Mucosa of stomach (tissue), 1 donor: ENCODE data around the gene SERTAD3.

Experiments used
- H3K27me3 ChIP-seq: one replicate; pipeline ENCODE4 v1.7.0; 2013; ENCODE audit warnings: mild to moderate bottlenecking, low read length; ENCODE audit not compliant: control insufficient read depth, insufficient read depth
- H3K36me3 ChIP-seq: one replicate; pipeline ENCODE4 v1.7.0; 2013; ENCODE audit warnings: low read length; ENCODE audit not compliant: control insufficient read depth, insufficient read depth
- H3K4me1 ChIP-seq: one replicate; pipeline ENCODE4 v1.7.0; 2013; ENCODE audit warnings: mild to moderate bottlenecking, low read length; ENCODE audit not compliant: control insufficient read depth, insufficient read depth
- H3K4me3 ChIP-seq: one replicate; pipeline ENCODE4 v1.7.0; 2013; ENCODE audit warnings: low read length
- H3K9ac ChIP-seq: one replicate; pipeline ENCODE4 v1.7.0; 2013; ENCODE audit warnings: mild to moderate bottlenecking, low read length, moderate library complexity
- H3K9me3 ChIP-seq: one replicate; pipeline ENCODE4 v1.7.0; 2013; ENCODE audit warnings: mild to moderate bottlenecking, low read length, moderate library complexity; ENCODE audit not compliant: control insufficient read depth
- donor health status: Pancreatic carcinoma.

SERTAD3 gene

DNA sequence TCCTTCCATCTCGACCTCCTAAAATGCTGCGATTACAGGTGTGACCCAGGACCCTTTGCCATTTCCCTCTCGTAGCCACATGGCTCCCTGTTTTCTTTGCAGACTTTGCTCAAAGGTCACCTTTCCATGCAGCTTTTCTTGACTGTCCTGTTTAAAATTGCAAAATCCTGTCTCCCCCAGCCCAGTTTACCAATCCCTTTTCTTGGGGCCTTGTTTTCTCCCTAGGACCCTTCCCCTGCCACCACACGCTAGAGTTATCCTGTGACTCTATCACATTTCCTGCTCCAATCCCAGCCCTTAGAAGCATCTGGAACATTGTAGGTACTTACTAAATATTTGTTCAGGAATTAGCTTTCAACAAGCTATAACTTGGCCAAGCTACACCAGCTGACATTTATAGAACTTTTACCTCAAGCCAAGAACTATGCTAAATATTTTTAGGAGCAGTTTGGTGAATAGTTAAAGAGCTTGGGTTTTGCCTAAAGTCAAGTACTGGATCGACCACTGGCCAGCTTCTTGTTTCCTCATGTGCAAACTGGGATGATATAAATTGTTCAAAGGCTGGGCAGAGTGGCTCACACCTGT lies 9.1 kb upstream of the SERTAD3 start:
- H3K9ac ChIP-seq: no peak overlapping the region
- H3K9me3 ChIP-seq: no peaks in the 10 kb centered on the region
- H3K36me3 ChIP-seq: no peaks in the 10 kb centered on the region
- no peaks in the 10 kb centered on the region for H3K27me3 ChIP-seq
- H3K4me1 ChIP-seq: no peaks in the 10 kb centered on the region
- no peak overlapping the region for H3K4me3 ChIP-seq

DNA sequence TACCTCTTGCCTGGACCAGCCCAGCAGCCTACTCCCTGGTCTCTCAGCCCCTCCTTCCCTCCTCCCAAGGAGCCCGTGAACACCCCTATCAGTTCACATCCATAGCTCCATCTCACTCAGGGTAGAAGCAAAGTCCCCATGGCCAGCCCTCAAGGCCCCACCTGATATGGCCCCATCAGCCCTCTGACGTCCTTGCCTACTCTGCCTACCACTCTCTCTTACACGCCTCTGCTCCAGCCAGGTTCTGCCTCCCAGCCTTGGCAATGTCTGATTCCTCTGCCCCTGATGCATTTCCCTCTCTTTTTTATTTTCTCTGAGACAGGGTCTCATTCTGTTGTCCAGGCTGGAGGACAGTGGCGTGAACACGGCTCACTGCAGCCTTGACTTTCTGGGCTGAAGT lies 7.9 kb upstream of the SERTAD3 start:
- H3K9me3 ChIP-seq: no peaks in the 10 kb centered on the region
- H3K27me3 ChIP-seq: no peaks in the 10 kb centered on the region
- no peak overlapping the region for H3K9ac ChIP-seq
- no peaks in the 10 kb centered on the region for H3K4me1 ChIP-seq
- peaks cover 6% of the 10 kb centered on the region for H3K36me3 ChIP-seq
- no peak overlapping the region for H3K4me3 ChIP-seq

DNA sequence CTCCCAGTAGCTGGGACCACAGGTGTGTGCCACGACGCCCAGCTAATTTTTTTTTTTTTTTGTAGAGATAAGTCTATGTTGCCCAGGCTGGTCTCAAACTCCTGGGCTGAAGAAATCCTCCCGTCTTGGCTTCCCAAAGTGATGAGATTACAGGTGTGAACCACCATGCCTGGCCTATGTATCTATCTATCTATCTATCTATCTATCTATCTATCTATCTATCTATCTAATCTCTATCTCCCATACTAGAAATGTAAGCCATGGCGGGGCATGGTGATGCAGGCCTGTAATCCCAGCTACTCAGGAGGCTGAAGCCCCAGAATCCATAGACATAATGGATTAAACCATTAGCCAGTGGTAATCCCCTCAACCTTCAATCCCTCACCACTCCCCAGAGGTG lies 6.5 kb upstream of the SERTAD3 start:
- Histone ChIP-seq H3K4me1 (peaks cover 9% of the 10 kb centered on the region), H3K9ac (no peak overlapping the region), H3K9me3 (no peaks in the 10 kb centered on the region), H3K4me3 (no peak overlapping the region), H3K36me3 (peaks cover 6% of the 10 kb centered on the region), H3K27me3 (no peaks in the 10 kb centered on the region)

DNA sequence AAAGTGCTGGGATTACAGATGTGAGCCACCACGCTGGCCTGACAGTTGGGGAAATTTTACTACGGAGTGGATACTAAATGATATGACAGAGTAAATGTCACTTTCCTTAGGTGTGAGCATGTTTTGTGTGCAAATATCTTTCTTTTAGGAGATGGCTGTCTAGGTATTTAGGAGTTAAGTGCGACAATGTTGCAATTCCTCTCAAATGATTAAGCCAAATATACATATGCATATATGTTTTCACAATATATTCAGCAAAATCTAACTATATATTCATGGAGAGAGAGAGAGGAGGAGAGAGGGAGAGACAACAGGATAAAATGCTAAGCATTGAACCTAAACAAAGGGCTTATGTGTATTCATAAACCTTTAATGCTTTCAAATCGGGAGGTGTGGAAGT lies 5.4 kb upstream of the SERTAD3 start:
- Histone ChIP-seq H3K9ac (no peak overlapping the region), H3K9me3 (no peaks in the 10 kb centered on the region), H3K4me1 (peaks cover 13% of the 10 kb centered on the region), H3K4me3 (no peak overlapping the region), H3K36me3 (peaks cover 6% of the 10 kb centered on the region), H3K27me3 (no peaks in the 10 kb centered on the region)

DNA sequence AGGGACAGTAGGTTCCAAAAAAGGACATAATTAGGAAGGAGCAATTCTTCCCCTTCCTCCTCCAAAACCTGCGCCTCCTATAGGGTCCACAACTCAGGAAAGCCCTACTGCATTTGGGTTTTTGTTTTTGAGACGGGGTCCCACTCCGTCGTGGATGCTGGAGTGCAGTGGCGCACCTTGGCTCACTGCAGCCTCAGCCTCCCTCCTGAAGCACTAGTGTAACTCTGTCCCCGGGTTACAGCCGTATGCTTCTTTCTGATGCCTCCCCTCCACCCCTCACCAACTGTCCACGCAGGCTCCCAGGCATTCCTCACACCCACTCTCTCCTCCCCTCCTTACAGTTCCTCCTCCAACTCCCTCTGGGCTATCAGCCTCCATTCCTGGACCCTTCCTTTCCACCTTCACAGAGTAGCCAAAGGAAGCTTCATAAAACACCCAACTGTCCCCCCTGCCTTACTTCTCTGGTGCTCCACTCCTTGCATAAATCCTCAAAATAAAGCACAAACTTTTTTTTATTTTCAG lies 2.2 kb upstream of the SERTAD3 start:
- H3K27me3 ChIP-seq: no peaks in the 10 kb centered on the region
- peaks cover 6% of the 10 kb centered on the region for H3K36me3 ChIP-seq
- no peaks in the 10 kb centered on the region for H3K9me3 ChIP-seq
- H3K4me1 ChIP-seq: peaks cover 19% of the 10 kb centered on the region
- H3K9ac ChIP-seq: peak overlapping the region; percentile 31
- H3K4me3 ChIP-seq: no peak overlapping the region

DNA sequence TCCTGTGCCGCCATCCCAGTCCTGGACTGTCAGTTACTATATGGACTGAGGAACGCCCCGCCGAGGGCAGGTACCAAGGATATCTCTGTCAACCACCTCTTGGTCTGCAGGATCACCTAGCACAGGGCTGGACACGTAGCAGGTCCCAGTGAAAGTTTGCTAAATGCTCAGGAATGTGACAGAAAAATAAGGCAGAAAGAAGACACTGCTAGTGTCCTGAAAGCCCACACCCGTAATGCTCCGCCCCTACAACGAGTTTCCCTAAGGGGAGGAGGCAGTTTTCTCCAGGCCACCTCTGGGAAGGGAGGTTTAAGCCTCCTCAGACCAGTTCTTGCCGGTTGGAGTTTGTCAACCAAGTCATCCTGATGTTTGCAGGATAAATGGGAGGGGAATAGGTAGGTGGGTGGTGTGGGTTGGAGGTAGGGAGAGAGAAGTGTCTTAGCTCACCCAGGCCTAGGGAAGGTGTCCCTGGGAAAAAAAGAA lies 1.7 kb upstream of the SERTAD3 start:
- no peak overlapping the region for H3K4me3 ChIP-seq
- H3K27me3 ChIP-seq: no peaks in the 10 kb centered on the region
- H3K36me3 ChIP-seq: peaks cover 6% of the 10 kb centered on the region
- H3K4me1 ChIP-seq: peaks cover 19% of the 10 kb centered on the region
- H3K9me3 ChIP-seq: no peaks in the 10 kb centered on the region
- H3K9ac ChIP-seq: peak overlapping the region; percentile 31

DNA sequence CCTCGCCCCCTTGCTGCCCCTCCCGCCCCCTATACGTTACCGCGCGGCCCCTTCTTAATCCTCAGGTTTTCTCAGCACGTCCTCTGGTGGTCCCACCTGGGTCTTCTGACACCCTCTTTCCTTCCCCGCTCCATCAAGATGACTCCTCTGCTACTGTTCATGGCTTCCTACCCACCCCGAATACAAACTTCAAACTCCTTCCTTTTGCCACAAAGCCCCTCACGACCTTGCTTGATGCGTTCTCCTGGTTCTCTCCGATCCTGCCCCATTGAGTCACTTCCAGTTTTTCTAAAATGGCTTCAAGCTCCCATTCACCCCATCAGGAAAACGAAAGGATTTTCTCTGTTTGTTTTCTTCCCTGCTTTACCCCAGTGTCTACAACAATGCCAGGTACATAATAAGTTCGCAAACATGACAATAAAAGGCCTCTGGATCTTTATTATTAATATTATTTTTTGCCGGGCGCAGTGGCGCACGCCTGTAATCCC lies 734 bp upstream of the SERTAD3 start:
- Histone ChIP-seq H3K4me3 (peak overlapping the region; percentile 95), H3K9ac (peak overlapping the region; percentile 100), H3K9me3 (no peaks in the 10 kb centered on the region), H3K27me3 (no peaks in the 10 kb centered on the region), H3K36me3 (peaks cover 6% of the 10 kb centered on the region), H3K4me1 (peaks cover 19% of the 10 kb centered on the region)

DNA sequence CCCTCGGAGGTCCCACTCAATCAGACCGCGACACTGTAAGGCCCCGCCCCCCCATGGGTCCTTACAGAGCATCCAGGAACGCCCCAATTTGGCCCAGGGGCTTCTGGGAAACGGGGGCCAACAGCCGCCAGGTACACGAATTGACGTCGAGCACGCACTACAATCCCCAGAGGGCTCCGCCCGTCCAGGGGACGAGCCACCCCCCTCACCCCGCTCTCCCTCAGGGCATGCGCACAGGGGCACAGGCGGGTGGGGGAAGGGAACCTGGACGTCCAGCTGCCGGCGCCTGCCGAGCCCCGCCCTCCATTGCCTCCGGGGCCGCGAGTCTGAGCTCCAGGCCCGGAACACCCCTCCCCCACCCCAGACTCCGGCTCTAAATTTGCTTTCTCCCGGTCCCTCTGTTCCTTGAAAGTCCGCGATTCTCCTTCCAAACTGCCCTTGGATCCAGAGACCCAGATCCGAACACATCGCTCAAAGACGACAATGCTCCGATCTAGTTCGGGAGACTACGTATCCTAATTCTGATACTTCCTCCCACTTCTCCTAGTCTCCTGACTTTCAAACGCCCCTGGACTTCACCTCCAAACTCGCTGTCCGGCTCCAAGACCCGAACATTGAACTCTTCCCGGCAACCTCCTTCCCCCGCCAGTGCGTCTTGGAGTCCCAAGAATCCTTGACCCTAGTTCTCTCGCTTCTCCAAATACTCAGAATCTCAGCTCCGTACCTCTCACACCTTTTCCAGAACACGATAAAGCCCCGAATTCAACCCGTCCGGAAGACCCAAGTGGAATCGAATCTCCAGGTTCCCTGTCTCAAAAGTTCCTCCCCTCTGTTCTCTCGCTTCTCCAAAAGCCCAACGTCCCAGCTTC lies 770 bp downstream of the SERTAD3 start:
- peak overlapping the region; percentile 95 for H3K4me3 ChIP-seq
- peaks cover 19% of the 10 kb centered on the region for H3K4me1 ChIP-seq
- H3K27me3 ChIP-seq: no peaks in the 10 kb centered on the region
- peaks cover 6% of the 10 kb centered on the region for H3K36me3 ChIP-seq
- no peaks in the 10 kb centered on the region for H3K9me3 ChIP-seq
- peak overlapping the region; percentile 100 for H3K9ac ChIP-seq

DNA sequence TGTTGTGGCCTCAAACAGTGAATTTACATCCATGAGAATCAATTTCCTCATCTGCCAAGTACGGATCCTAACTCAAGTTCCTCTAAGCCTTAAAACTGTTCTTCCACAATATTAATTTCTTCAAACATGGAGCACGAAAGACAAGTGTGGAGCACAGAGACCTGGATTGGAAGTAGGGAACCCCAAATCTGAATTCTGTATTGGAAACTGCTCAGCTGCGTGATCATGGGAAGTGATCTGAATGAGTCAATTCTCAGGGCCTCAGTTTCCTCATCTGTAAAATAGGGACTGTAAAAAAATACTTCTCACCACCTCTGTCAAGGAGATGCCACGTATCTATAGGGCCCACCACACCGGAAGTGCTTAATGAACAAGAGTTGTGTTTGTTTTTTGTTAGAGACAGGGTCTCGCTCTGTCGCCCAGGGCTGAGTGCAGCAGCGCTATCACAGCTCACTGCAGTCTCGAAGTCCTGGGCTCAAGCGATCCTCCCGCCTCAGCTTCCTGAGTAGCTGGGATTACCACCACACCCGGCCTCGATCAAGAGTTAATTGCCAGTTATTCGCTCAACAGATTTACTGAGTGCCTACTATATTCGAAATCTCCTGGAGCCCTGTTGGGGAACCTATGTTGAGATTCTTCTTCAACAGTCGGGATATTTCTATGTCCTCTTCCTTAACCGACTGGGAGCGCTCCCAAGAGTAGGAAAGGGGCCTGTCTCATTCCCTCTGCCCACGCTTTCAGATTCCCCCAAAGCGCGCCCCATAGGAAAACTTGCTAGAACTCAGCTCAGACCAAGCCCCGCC lies 1.6 kb downstream of the SERTAD3 start:
- Histone ChIP-seq H3K36me3 (no peaks in the 10 kb centered on the region), H3K9ac (peak overlapping the region; percentile 42), H3K4me3 (no peak overlapping the region), H3K4me1 (peaks cover 19% of the 10 kb centered on the region), H3K9me3 (no peaks in the 10 kb centered on the region), H3K27me3 (no peaks in the 10 kb centered on the region)

DNA sequence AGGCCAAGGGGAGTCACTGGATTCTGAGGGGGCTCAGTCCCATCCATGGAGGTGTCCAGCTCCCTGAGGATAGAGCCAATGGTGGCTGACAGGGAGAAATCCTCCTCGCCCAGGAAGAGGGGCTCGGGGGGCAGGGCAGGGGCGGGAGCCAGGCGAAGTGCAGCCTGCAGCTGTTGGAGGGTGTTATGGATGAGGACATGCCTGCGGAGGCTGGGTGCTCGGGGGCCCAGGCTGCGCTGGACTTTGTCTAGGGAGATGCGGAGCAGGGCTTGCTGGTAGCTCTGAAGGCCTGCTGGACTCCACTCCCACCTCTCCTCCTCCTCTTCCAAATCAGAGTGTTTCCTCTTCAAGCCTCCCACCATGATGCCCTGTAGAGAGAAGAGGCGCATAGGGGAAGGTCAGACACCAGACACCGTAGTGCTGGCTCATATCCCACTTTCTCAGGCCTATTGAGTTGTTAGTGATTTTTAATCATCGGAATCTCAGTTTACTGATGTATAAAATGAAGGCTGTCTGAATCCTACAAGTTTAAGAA lies 2.3 kb downstream of the SERTAD3 start:
- Histone ChIP-seq H3K4me1 (peaks cover 19% of the 10 kb centered on the region), H3K36me3 (no peaks in the 10 kb centered on the region), H3K4me3 (no peak overlapping the region), H3K9me3 (no peaks in the 10 kb centered on the region), H3K9ac (no peak overlapping the region), H3K27me3 (no peaks in the 10 kb centered on the region)

DNA sequence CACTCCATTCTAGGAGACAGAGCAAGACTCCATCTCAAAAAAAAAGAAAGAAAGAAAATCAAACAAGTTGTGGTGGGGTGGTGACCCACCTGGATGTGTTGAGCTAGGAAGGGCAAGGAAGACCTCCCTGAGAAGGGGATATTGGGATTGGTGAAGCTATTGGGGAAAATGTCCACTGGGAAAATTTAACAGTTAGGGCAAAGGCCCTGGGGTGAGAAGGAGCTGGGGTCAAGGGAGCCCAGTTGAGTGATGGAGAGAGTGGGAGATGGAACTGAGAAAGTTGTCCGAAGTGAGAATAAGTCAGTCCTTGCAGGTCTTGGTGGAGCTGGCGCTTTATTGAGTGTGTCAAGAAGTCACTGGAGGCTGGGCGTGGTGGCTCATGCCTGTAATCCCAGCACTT lies 5.9 kb downstream of the SERTAD3 start:
- Histone ChIP-seq H3K9ac (no peak overlapping the region), H3K4me1 (peaks cover 14% of the 10 kb centered on the region), H3K9me3 (no peaks in the 10 kb centered on the region), H3K4me3 (no peak overlapping the region), H3K27me3 (no peaks in the 10 kb centered on the region), H3K36me3 (no peaks in the 10 kb centered on the region)
